HG03039 (cell line): ENCODE data around the gene CYBC1.
"Not testable (repeated sequence)": the region's sequence is repeated elsewhere in the genome, so short reads cannot be mapped to it uniquely, and the experiment has no call there.

Experiments used
- ATAC-seq: cut with Tn5 transposase; IDR thresholded peaks from one replicate; pipeline ENCODE4 v1.9.1; 2021; ENCODE audit warnings: mild to moderate bottlenecking, moderate library complexity; ENCODE audit not compliant: unreplicated experiment

The CYBC1 gene

GRCh38 chr17:82479602-82480001 is 29.1 kb upstream of the CYBC1 start:
- ATAC-seq, result no peak

- no peak for ATAC-seq
Measured at GRCh38 chr17:82477934-82478333, 27.4 kb upstream of the CYBC1 start.

- ATAC-seq, result no peak
Measured at GRCh38 chr17:82475458-82475857, 24.9 kb upstream of the CYBC1 start.

- ATAC-seq, result no peak
Measured at GRCh38 chr17:82474223-82475010, 23.9 kb upstream of the CYBC1 start.

GRCh38 chr17:82470065-82470464 is 19.5 kb upstream of the CYBC1 start:
- ATAC-seq, result no peak

- no peak for ATAC-seq
Measured at GRCh38 chr17:82468692-82469091, 18.1 kb upstream of the CYBC1 start.

GRCh38 chr17:82465023-82465603 is 14.6 kb upstream of the CYBC1 start:
- no peak for ATAC-seq

- no peak for ATAC-seq
Measured at GRCh38 chr17:82464567-82464929, 14.0 kb upstream of the CYBC1 start.

- no peak for ATAC-seq
Measured at GRCh38 chr17:82463925-82464566, 13.5 kb upstream of the CYBC1 start.

- no peak for ATAC-seq
Measured at GRCh38 chr17:82463391-82463790, 12.8 kb upstream of the CYBC1 start.

- ATAC-seq, result no peak
Measured at GRCh38 chr17:82461827-82462524, 11.4 kb upstream of the CYBC1 start.

- ATAC-seq, result not testable (repeated sequence)
Measured at GRCh38 chr17:82459936-82460335, 9.4 kb upstream of the CYBC1 start.

GRCh38 chr17:82458885-82459424 is 8.4 kb upstream of the CYBC1 start:
- ATAC-seq, result no peak

GRCh38 chr17:82458179-82458884 is 7.8 kb upstream of the CYBC1 start, which contains the start of gene NARF:
Gene NARF, plus strand, starts transcription at chr17:82458741. Its CDS starts 63 bp downstream, at chr17:82458804.
- ATAC-seq, result peak; percentile 84

- ATAC-seq, result no peak
Measured at GRCh38 chr17:82457929-82458178, 7.3 kb upstream of the CYBC1 start.

GRCh38 chr17:82457073-82457928 is 6.7 kb upstream of the CYBC1 start:
- no peak for ATAC-seq

- ATAC-seq, result not testable (repeated sequence)
Measured at GRCh38 chr17:82453706-82454105, 3.2 kb upstream of the CYBC1 start.

GRCh38 chr17:82453151-82453550 is 2.6 kb upstream of the CYBC1 start:
- not testable (repeated sequence) for ATAC-seq

GRCh38 chr17:82452162-82452561 is 1.6 kb upstream of the CYBC1 start:
- ATAC-seq, result no peak

GRCh38 chr17:82449883-82450356 is 632 bp downstream of the CYBC1 start:
- no peak for ATAC-seq
